Fibroblast of gingiva (primary cell): ENCODE measurements around the gene GRIFIN.

Experiments
- DNase-seq: peaks from one replicate; pipeline ENCODE4 v3.0.0-alpha.2; 2011; ENCODE audit warnings: low read depth

GRIFIN gene

GRCh38 chr7:2432910-2433712, 43.1 kb downstream of the GRIFIN start:
- DNase-seq, result no peak

GRCh38 chr7:2431260-2431867, 44.8 kb downstream of the GRIFIN start:
- DNase-seq, result no peak

- no peak for DNase-seq
These were observed 50.4 kb downstream of the GRIFIN start for GRCh38 chr7:2425749-2426148.
